K562 (cell line): ENCODE measurements around the gene CAPZB. TPM values are rescaled to one million over a fixed set of nuclear protein-coding genes. Genes with fewer than 3 reads are reported as not detected.
A peak's percentile ranks its signal among the peaks of the same experiment; 100 is the strongest.

Experiments
- ATAC-seq: fragments of 200-7000 bp; cut with Tn5 transposase; 3 replicates; pipeline ENCODE4 v1.9.1; 2020; ENCODE audit warnings: moderate library complexity
- BruUV-seq: library from RNA; stranded (reverse); fragments of 400-500 nt; replicated peaks from 2 replicates; lab custom pipeline; 2021; lab: Mats Ljungman, UMichigan
- CTCF ChIA-PET: fragments of 300-600 bp; formaldehyde crosslinking; extraction: SDS; loops from one replicate; lab custom pipeline; 2021; ENCODE audit warnings: low intra/inter-chr PET ratio; lab: Yijun Ruan, JAX
- POLR2A ChIA-PET: fragments of 300-600, 350-650 bp; sonication (Branson Sonifier 250); formaldehyde crosslinking; extraction: SDS; loops from one replicate; lab custom pipeline; 2021; ENCODE audit warnings: antibody characterized with exemption, inconsistent platforms; lab: Yijun Ruan, JAX
- DNase-seq, 4 experiments: peaks; one replicate each; pipeline versions ENCODE4 v3.0.0 to v3.0.0-alpha.2; 2011 to 2018; ENCODE audit warnings: low spot score in 3 of 4, mixed read lengths in 3 of 4; ENCODE audit errors: extremely low read depth in 1 of 4
- FAIRE-seq: peaks from 2 replicates; lab custom pipeline; 2011; peaks lifted over from hg19 to GRCh38; lab: Jason Lieb, UNC
- H2AFZ ChIP-seq: 2 replicates; pipeline ENCODE4 v1.6.0; 2011; ENCODE audit warnings: low read depth, low read length, control low read depth, inconsistent platforms
- H3K27ac ChIP-seq: fragments of 200-600 bp; 3 replicates; pipeline ENCODE4 v1.8.0; 2011; ENCODE audit warnings: low read depth, mild to moderate bottlenecking, control low read depth, inconsistent platforms, low read length, moderate library complexity, mixed read lengths; ENCODE audit errors: extremely low read depth
- H3K27me3 ChIP-seq, 2 experiments: fragments of 300-600 bp in 1 of 2; 2 replicates in 1 of 2; 3 replicates in 1 of 2; pipeline versions ENCODE4 v1.6.0 to v1.8.0; 2011; ENCODE audit warnings: inconsistent platforms in 2 of 2, low read length in 2 of 2, mild to moderate bottlenecking in 1 of 2, mixed read lengths in 1 of 2, moderate library complexity in 1 of 2; ENCODE audit not compliant: control insufficient read depth in 2 of 2, insufficient read depth in 2 of 2
- H3K36me3 ChIP-seq: fragments of 300-600 bp; 3 replicates; pipeline ENCODE4 v1.8.0; 2011; ENCODE audit warnings: mild to moderate bottlenecking, low read length, inconsistent platforms; ENCODE audit not compliant: control insufficient read depth, insufficient read depth
- H3K4me1 ChIP-seq, 2 experiments: fragments of 200-600 bp in 1 of 2; replicated peaks in 1 of 2; 2 replicates in 1 of 2; 3 replicates in 1 of 2; pipeline versions ENCODE4 v1.5.1 to v1.8.0; 2011; ENCODE audit warnings: inconsistent platforms in 2 of 2, low read length in 2 of 2, mild to moderate bottlenecking in 1 of 2, mixed read lengths in 1 of 2, moderate library complexity in 1 of 2; ENCODE audit not compliant: control insufficient read depth in 2 of 2, insufficient read depth in 2 of 2
- H3K4me2 ChIP-seq: 2 replicates; pipeline ENCODE4 v1.6.1; 2011; ENCODE audit warnings: low read length, control low read depth, inconsistent platforms, mixed read lengths; ENCODE audit not compliant: insufficient read depth
- H3K4me3 ChIP-seq: fragments of 200-600 bp; sonication (generic), shearing (Covaris generic); 2 replicates; pipeline ENCODE4 v1.5.1; 2016; ENCODE audit warnings: control low read depth, inconsistent platforms
- H3K79me2 ChIP-seq: fragments of 200-600 bp; 3 replicates; pipeline ENCODE4 v1.8.0; 2011; ENCODE audit warnings: low read length, inconsistent platforms; ENCODE audit not compliant: control insufficient read depth, insufficient read depth
- H3K9ac ChIP-seq, 2 experiments: 2 replicates each; pipeline versions ENCODE4 v1.6.0 to v1.6.1; 2011; ENCODE audit warnings: low read depth in 2 of 2, low read length in 2 of 2, control low read depth in 1 of 2, inconsistent platforms in 1 of 2, mild to moderate bottlenecking in 1 of 2, mixed read lengths in 1 of 2; ENCODE audit not compliant: insufficient read depth in 1 of 2
- H3K9me1 ChIP-seq: one replicate; pipeline ENCODE4 v1.6.0; 2011; ENCODE audit warnings: inconsistent platforms, mild to moderate bottlenecking, low read length, moderate library complexity; ENCODE audit not compliant: control insufficient read depth, insufficient read depth
- H3K9me3 ChIP-seq: replicated peaks from 2 replicates; pipeline ENCODE4 v1.5.1; 2011; ENCODE audit warnings: low read depth, low read length, inconsistent platforms; ENCODE audit not compliant: control insufficient read depth, insufficient read depth
- H4K20me1 ChIP-seq: replicated peaks from 2 replicates; pipeline ENCODE4 v1.6.1; 2011; ENCODE audit warnings: low read length, inconsistent platforms, mixed read lengths; ENCODE audit not compliant: control insufficient read depth, insufficient read depth
- BCOR ChIP-seq: fragments of 450-650 bp; IDR thresholded peaks from 2 replicates; pipeline ENCODE4 v1.6.1; 2016
- CREB5 ChIP-seq: fragments of 250-450 bp; sonication (Bioruptor Pico); IDR thresholded peaks from 2 replicates; pipeline ENCODE4 v1.5.0; 2020; ENCODE audit warnings: mild to moderate bottlenecking
- RBM25 ChIP-seq: fragments of 200-400 bp; formaldehyde crosslinking; IDR thresholded peaks from 2 replicates; pipeline ENCODE4 v1.6.1; 2018; ENCODE audit warnings: low read length, low read depth, moderate library complexity; ENCODE audit not compliant: severe bottlenecking
- ZBTB26 ChIP-seq: fragments of 450-650 bp; formaldehyde crosslinking; IDR thresholded peaks from 2 replicates; pipeline ENCODE4 v1.4.0; 2022; ENCODE audit warnings: missing genetic modification characterization
- WGBS: fragments of 100-300 bp; shearing (Covaris generic); methylation state at CpG from one replicate; pipeline ENCODE4 v1.1.6; 2016; ENCODE audit warnings: low coverage, mixed read lengths; ENCODE audit not compliant: insufficient coverage; ENCODE audit errors: missing lambda C conversion rate; 5-methylcytosine and 5-hydroxymethylcytosine counted together
- in situ Hi-C: fragments of 300-500 bp; cut with MboI; formaldehyde crosslinking; loops from 4 replicates; pipeline ENCODE4 v1.15.0; 2018; ENCODE audit warnings: inconsistent platforms, mixed read lengths
- intact Hi-C: fragments of 100-400 bp; cut with micrococcal nuclease; formaldehyde crosslinking; loops from 2 replicates; pipeline ENCODE4 v1.14.2; 2022
- polyA plus RNA-seq, 8 experiments: library from polyadenylated mRNA; depleted of rRNA in 4 of 8; stranded (reverse) in 5 of 8; unstranded in 3 of 8; fragments of >200 nt; fragmentation: Nextera tagmentation in 2 of 8; fragmentation: Illumina TruSeq in 1 of 8; extraction: Ambion mirVana in 2 of 8; extraction: Trizol in 1 of 8; gene quantifications; 2 replicates each; pipeline versions ENCODE4 v1.2.1 to v1.2.3, GENCODE V29; 2011 to 2014; ENCODE audit warnings: inconsistent platforms in 1 of 8, missing spikeins in 1 of 8
- total RNA-seq, 7 experiments: library from RNA; depleted of rRNA in 6 of 7; stranded (reverse); fragments of >200 nt in 6 of 7; fragmentation: Illumina TruSeq in 2 of 7; extraction: Trizol in 2 of 7; gene quantifications; 2 replicates each; pipeline versions ENCODE4 v1.2.1 to v1.2.3, GENCODE V29; 2011 to 2021; ENCODE audit warnings: low replicate concordance in 1 of 7

The CAPZB gene
- total and polyA plus RNA-seq, 9 of the 15 experiments (the other 6 are each of a cell fraction or from before 2014, with no cell fraction given), result 57.6 to 297 (median 125) TPM

GRCh38 chr1:19483261-19483660 lies 2.1 kb downstream of the CAPZB start:
- ChIA-PET CTCF (no interaction called here), POLR2A (interaction anchor here (0.7 to 1.4 kb wide), 5 partner anchors 8 to 676 kb away, joined by 3 to 14 read pairs (median 5); no protein-coding TSS in a partner anchor)
- in situ Hi-C loops (no loop called here), intact Hi-C loops (no loop called here)
- no peak overlapping the region for H2AFZ ChIP-seq
- H3K4me1 ChIP-seq, result peaks cover 52 to 53% of the 10 kb centered on the region in 2 experiments
- no TSS peak for BruUV-seq
- H3K79me2 ChIP-seq, result peaks cover 77% of the 10 kb centered on the region
- DNase-seq (no peak), ATAC-seq (no peak), FAIRE-seq (peak; percentile 29)
- TF ChIP-seq CREB5 (no peak), ZBTB26 (CRISPR knock-in tag) (no peak), RBM25 (peak; percentile 71), BCOR (peak; percentile 28; the same call in 1 of the 2 replicates)
- peak overlapping the region; percentile 49 to 97; a peak in 2 of 4 replicates for H3K9ac ChIP-seq
- H3K4me2 ChIP-seq, result peak overlapping the region; percentile 95; the same call in 1 of the 2 replicates
- peaks cover 11% of the 10 kb centered on the region for H3K9me1 ChIP-seq
- H3K36me3 ChIP-seq, result peaks cover 41% of the 10 kb centered on the region
- 0 out of 2 replicates have a peak overlapping the region, but pooled peaks have one; percentile 92 for H3K4me3 ChIP-seq
- H3K9me3 ChIP-seq, result no peaks in the 10 kb centered on the region
- H3K27ac ChIP-seq, result no peak overlapping the region
- WGBS, result 69% methylated on average over 3 of the region's 3 CpGs
- H4K20me1 ChIP-seq, result peaks cover 56% of the 10 kb centered on the region
- no peaks in the 10 kb centered on the region for H3K27me3 ChIP-seq
